IPS-18a (cell line): ENCODE measurements around the gene STIM1.

Experiments
- H3K27ac ChIP-seq: one replicate; pipeline ENCODE4 v1.5.1; 2013; ENCODE audit warnings: low read length
- H3K27me3 ChIP-seq: one replicate; pipeline ENCODE4 v1.6.1; 2013; ENCODE audit warnings: mild to moderate bottlenecking, low read length; ENCODE audit not compliant: control insufficient read depth, insufficient read depth
- H3K36me3 ChIP-seq: one replicate; pipeline ENCODE4 v1.6.1; 2013; ENCODE audit warnings: low read depth, low read length; ENCODE audit not compliant: control insufficient read depth
- H3K4me1 ChIP-seq: one replicate; pipeline ENCODE4 v1.6.1; 2013; ENCODE audit warnings: low read depth, low read length; ENCODE audit not compliant: control insufficient read depth
- H3K4me3 ChIP-seq: one replicate; pipeline ENCODE4 v1.5.1; 2013; ENCODE audit warnings: low read length
- H3K9ac ChIP-seq: one replicate; pipeline ENCODE4 v1.6.1; 2013; ENCODE audit warnings: mild to moderate bottlenecking, low read length, moderate library complexity
- H3K9me3 ChIP-seq: one replicate; pipeline ENCODE4 v1.6.1; 2013; ENCODE audit warnings: low read depth, low read length; ENCODE audit not compliant: control insufficient read depth

The STIM1 gene

DNA sequence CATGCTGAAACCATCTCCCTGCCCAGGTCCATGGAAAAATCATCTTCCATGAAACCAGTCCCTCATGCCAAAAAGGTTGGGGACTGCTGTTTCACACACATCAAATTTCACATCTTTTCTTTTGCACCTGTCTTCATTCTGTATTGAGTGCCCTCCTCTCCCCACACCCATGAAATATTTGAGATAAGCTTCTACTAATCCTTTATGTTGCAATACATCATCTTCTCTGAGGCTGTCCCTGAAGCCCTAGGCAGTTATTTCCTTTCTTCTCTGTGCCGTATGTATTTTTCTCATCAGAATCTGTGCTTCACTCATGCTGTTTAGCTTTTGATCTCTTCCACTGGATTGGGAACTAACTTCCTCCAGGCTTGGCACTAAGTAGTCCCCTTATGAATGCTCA lies 199.2 kb downstream of the STIM1 start:
- H3K27ac ChIP-seq = no peak overlapping the region
- no peaks in the 10 kb centered on the region for H3K27me3 ChIP-seq
- H3K9me3 ChIP-seq = no peaks in the 10 kb centered on the region
- no peak overlapping the region for H3K9ac ChIP-seq
- no peaks in the 10 kb centered on the region for H3K4me1 ChIP-seq
- H3K4me3 ChIP-seq = no peak overlapping the region
- H3K36me3 ChIP-seq = no peaks in the 10 kb centered on the region

DNA sequence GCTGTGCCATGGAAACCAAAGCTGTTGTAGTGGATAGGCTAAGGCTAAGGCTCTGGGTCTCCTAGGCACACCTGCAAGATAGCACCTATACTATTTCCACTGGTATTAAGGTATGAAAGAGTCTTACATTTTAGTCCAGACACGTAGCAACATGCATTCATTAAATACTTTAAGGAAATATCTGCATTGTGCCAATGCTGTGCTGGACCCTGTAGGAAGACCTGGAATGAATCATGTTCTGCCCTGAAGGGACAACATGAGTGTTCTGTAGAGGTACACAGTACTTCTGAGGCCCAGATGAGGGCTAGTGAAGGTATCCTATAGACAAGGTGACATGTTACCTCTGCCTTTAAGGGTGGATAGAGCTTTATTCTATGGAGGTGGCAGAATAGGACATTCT lies 204.0 kb downstream of the STIM1 start:
- Histone ChIP-seq H3K4me1 (no peaks in the 10 kb centered on the region), H3K9me3 (no peaks in the 10 kb centered on the region), H3K36me3 (peaks cover 3% of the 10 kb centered on the region), H3K4me3 (no peak overlapping the region), H3K9ac (no peak overlapping the region), H3K27ac (no peak overlapping the region), H3K27me3 (no peaks in the 10 kb centered on the region)

DNA sequence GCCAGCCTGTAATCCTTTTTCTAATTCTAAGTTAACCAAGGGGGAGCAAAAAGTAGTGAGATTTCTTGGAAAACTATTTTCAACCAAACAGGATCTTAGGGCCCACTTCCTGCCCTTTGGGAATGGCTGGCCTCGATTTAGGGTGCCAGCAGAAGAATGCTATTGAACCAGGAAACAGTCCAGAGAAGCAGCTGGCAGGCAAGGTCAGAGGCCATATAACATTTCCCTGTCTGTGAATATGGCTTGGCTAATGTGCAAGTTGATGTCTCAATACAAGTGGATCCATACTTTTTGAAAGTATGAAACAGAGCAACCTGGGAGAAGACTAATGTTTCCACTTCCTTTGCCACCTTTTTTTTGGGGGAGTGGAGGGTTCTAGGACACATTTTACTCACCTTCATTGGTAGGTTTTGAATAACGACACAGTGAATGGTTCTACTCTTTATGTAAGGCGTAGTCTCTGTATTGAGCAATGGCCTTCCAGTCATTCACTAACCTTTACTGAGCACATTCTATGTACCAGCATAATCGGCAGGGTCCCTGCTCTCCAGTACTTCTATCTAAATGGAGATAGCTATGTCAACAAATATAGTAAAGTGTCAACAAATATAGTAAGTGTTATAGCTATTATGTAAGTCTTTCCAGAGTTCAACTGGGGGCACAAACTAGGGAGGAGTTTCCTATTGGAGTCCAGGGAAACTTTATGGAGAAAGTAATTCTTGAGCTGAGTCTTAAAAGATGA lies 204.9 kb downstream of the STIM1 start:
- H3K4me1 ChIP-seq = no peaks in the 10 kb centered on the region
- H3K27ac ChIP-seq = no peak overlapping the region
- no peak overlapping the region for H3K9ac ChIP-seq
- no peaks in the 10 kb centered on the region for H3K9me3 ChIP-seq
- H3K27me3 ChIP-seq = no peaks in the 10 kb centered on the region
- H3K4me3 ChIP-seq = no peak overlapping the region
- H3K36me3 ChIP-seq = peaks cover 3% of the 10 kb centered on the region

DNA sequence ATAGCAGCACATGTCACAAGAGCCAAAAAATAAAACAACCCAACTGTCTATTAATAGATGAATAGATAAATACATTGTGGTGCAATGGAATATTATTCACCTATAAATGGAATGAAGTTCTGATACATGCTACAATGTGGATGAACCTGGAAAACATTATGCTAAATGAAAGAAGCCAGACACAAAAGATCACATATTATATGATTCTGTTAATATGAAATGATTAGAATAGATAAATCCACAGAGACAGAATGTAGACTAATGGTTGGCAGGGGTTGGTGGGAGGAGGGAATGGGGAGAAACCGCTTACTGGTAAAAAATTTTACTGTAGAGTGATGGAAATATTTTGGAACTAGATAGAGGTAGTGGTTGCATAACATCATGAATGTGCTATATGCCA lies 206.2 kb downstream of the STIM1 start:
- Histone ChIP-seq H3K9me3 (no peaks in the 10 kb centered on the region), H3K9ac (no peak overlapping the region), H3K27me3 (no peaks in the 10 kb centered on the region), H3K36me3 (peaks cover 3% of the 10 kb centered on the region), H3K4me1 (no peaks in the 10 kb centered on the region), H3K27ac (no peak overlapping the region), H3K4me3 (no peak overlapping the region)

- Histone ChIP-seq H3K4me3 (no peak overlapping the region), H3K36me3 (peaks cover 3% of the 10 kb centered on the region), H3K27ac (no peak overlapping the region), H3K9me3 (no peaks in the 10 kb centered on the region), H3K9ac (no peak overlapping the region), H3K4me1 (no peaks in the 10 kb centered on the region), H3K27me3 (no peaks in the 10 kb centered on the region)
Observed at GRCh38 chr11:4063348-4063747, 207.9 kb downstream of the STIM1 start.

- no peaks in the 10 kb centered on the region for H3K27me3 ChIP-seq
- H3K9me3 ChIP-seq = no peaks in the 10 kb centered on the region
- no peak overlapping the region for H3K9ac ChIP-seq
- no peaks in the 10 kb centered on the region for H3K4me1 ChIP-seq
- H3K4me3 ChIP-seq = no peak overlapping the region
- no peak overlapping the region for H3K27ac ChIP-seq
- H3K36me3 ChIP-seq = peaks cover 3% of the 10 kb centered on the region
Observed at GRCh38 chr11:4064278-4064955, 209.0 kb downstream of the STIM1 start.

DNA sequence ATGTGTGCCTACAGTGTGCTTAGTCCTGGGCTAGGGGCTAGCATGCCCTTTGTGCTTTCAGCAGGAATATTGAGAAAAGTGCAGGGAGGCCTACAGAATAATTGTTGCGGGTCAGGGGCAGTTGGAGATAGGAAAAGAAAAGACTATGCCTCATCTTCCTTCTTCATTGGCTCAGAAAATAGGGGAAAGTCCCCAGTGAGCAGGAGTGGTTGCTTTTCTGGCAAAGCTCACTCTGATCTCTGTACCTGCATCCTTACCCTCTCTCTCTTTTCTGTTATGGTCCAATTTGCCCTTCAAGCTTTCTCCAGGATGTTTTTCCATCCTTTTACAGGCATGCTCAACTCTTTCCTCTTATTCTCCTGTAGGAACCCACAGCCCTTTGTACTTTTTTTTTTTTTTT lies 209.6 kb downstream of the STIM1 start:
- H3K27me3 ChIP-seq = no peaks in the 10 kb centered on the region

GRCh38 chr11:4065601-4066377 lies 210.3 kb downstream of the STIM1 start:
- Histone ChIP-seq H3K27me3 (no peaks in the 10 kb centered on the region), H3K4me3 (no peak overlapping the region), H3K4me1 (no peaks in the 10 kb centered on the region), H3K27ac (no peak overlapping the region), H3K9ac (no peak overlapping the region), H3K36me3 (no peaks in the 10 kb centered on the region), H3K9me3 (no peaks in the 10 kb centered on the region)

More for the DNA sequence above, 209.6 kb downstream of the STIM1 start:
- Histone ChIP-seq H3K9me3 (no peaks in the 10 kb centered on the region), H3K4me3 (no peak overlapping the region), H3K4me1 (no peaks in the 10 kb centered on the region), H3K27ac (no peak overlapping the region), H3K9ac (no peak overlapping the region), H3K36me3 (peaks cover 3% of the 10 kb centered on the region)

DNA sequence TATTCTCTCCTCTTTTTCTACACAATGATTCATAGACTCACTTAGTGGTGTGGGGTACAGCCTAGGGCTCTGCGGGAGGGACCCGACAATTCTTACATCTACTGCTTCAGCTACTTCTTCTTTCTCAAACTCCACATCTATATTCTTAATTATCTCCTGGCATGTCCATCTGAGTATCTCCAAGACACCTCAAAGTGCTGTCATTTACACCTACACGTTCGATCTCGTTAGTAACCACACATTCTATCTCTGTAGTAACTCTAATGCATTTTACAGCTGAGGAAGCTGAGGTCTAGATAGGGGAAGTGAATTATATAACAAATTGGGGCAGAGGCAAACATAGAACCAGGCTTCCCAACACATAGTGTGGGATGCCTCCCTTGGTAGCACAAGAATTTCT lies 211.4 kb downstream of the STIM1 start:
- Histone ChIP-seq H3K9ac (no peak overlapping the region), H3K4me1 (no peaks in the 10 kb centered on the region), H3K36me3 (no peaks in the 10 kb centered on the region), H3K4me3 (no peak overlapping the region), H3K27me3 (no peaks in the 10 kb centered on the region), H3K9me3 (no peaks in the 10 kb centered on the region), H3K27ac (no peak overlapping the region)

DNA sequence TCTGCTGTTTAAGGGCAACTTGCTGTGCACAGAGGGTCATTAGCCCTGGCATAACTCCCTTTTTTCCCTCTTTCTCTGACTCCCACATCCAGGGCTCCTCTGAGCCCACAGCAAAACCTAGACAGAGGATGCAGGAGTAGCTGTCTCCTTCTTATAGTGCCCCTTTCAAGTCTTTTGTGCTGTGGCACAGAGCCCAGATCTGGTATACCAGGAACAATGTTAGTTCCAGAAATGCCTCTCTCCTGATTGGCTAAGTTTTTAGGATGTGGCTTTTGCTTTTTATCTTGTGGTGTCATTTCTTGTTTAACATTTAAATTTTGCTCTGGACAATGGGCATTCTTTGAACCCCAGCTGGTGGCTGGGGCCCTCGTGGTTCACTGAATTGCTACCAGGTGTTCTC lies 213.5 kb downstream of the STIM1 start:
- Histone ChIP-seq H3K9ac (no peak overlapping the region), H3K27me3 (no peaks in the 10 kb centered on the region), H3K27ac (no peak overlapping the region), H3K4me3 (no peak overlapping the region), H3K36me3 (no peaks in the 10 kb centered on the region), H3K9me3 (no peaks in the 10 kb centered on the region), H3K4me1 (no peaks in the 10 kb centered on the region)

- Histone ChIP-seq H3K4me3 (no peak overlapping the region), H3K9me3 (no peaks in the 10 kb centered on the region), H3K27me3 (no peaks in the 10 kb centered on the region), H3K27ac (no peak overlapping the region), H3K36me3 (no peaks in the 10 kb centered on the region), H3K4me1 (no peaks in the 10 kb centered on the region), H3K9ac (no peak overlapping the region)
Observed at GRCh38 chr11:4071325-4071724, 215.9 kb downstream of the STIM1 start.
